ENCODE data around the gene PLCB2.

Gene PLCB2

GRCh38 chr15:40334941-40335795 lies 27.4 kb upstream of the PLCB2 start:
- H3K4me3 ChIP-seq (ENCODE audit: low read depth in 1 of 2, low read length in 1 of 2), result peak overlapping the region; percentile 51 to 58
- TF ChIP-seq, protein P1, sequence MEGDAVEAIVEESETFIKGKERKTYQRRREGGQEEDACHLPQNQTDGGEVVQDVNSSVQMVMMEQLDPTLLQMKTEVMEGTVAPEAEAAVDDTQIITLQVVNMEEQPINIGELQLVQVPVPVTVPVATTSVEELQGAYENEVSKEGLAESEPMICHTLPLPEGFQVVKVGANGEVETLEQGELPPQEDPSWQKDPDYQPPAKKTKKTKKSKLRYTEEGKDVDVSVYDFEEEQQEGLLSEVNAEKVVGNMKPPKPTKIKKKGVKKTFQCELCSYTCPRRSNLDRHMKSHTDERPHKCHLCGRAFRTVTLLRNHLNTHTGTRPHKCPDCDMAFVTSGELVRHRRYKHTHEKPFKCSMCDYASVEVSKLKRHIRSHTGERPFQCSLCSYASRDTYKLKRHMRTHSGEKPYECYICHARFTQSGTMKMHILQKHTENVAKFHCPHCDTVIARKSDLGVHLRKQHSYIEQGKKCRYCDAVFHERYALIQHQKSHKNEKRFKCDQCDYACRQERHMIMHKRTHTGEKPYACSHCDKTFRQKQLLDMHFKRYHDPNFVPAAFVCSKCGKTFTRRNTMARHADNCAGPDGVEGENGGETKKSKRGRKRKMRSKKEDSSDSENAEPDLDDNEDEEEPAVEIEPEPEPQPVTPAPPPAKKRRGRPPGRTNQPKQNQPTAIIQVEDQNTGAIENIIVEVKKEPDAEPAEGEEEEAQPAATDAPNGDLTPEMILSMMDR (IDR thresholded peaks at IDR 0.05), result no peak
- no peaks in the 10 kb centered on the region for H3K9me3 ChIP-seq
- H3K27me3 ChIP-seq, result no peaks in the 10 kb centered on the region
- peaks cover 4% of the 10 kb centered on the region for H3K36me3 ChIP-seq
- H3K4me1 ChIP-seq (ENCODE audit: control insufficient read depth in 1 of 2, insufficient read depth in 1 of 2, low read depth in 1 of 2, low read length in 1 of 2), result peaks cover 48 to 64% of the 10 kb centered on the region in 2 experiments
- H3K27ac ChIP-seq, result peak overlapping the region; percentile 98

DNA sequence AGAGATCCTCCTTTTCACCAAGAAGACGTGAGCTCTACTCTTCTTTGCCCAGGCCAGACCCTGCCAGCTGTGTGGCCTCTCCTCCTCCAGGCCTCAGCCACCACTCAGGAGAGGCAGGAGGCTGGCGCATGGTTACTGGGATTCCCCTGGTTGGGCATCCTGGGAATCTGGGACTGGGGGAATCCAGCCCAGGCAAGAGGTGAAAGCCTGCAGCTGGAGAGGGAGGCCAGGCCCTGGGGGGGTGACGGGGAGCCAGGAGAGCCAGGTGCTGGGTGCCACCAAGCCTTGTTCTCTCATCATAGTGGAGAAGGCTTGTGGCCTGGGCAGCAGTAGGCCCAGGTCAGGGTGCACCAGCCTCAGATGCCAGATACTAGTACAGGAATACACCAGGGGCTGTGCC lies 26.8 kb upstream of the PLCB2 start:
- H3K4me3 ChIP-seq (ENCODE audit: low read depth in 1 of 2, low read length in 1 of 2), result peak overlapping the region; percentile 51 to 58
- TF ChIP-seq, protein P1 (IDR thresholded peaks at IDR 0.05), result no peak
- no peaks in the 10 kb centered on the region for H3K27me3 ChIP-seq
- H3K4me1 ChIP-seq (ENCODE audit: control insufficient read depth in 1 of 2, insufficient read depth in 1 of 2, low read depth in 1 of 2, low read length in 1 of 2), result peaks cover 48 to 63% of the 10 kb centered on the region in 2 experiments
- H3K27ac ChIP-seq, result peak overlapping the region; percentile 98
- H3K36me3 ChIP-seq, result peaks cover 4% of the 10 kb centered on the region
- H3K9me3 ChIP-seq, result no peaks in the 10 kb centered on the region

DNA sequence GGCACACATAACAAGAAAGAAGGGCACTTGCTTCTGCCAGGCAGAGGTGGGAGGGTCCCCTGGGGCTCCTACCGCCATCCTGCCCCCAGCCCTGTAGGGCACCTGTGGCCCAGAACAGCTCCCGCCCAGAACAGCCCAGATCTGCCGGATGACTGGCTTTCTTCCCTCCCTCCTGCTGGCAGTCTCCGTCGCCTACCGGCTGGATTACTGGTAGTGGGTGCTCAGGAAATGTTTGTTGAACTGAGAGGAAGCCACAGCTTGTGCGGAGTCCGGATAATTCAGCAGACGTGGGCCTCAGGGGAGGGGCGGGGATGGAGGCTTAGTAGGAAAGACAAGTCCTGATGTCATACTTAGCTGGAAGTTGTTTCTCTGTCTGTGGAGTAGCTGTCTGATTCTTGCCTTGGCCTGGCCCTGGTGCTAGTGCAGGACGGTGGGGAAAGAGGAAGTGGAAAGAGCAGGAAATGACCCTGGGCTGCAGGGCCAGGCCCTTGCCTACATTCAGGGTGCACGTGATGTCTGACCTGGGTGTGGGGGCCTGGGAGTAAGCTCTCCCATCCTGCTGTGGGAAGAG lies 26.3 kb upstream of the PLCB2 start:
- H3K4me3 ChIP-seq (ENCODE audit: low read depth in 1 of 2, low read length in 1 of 2), result peak overlapping the region; percentile 51 to 58

DNA sequence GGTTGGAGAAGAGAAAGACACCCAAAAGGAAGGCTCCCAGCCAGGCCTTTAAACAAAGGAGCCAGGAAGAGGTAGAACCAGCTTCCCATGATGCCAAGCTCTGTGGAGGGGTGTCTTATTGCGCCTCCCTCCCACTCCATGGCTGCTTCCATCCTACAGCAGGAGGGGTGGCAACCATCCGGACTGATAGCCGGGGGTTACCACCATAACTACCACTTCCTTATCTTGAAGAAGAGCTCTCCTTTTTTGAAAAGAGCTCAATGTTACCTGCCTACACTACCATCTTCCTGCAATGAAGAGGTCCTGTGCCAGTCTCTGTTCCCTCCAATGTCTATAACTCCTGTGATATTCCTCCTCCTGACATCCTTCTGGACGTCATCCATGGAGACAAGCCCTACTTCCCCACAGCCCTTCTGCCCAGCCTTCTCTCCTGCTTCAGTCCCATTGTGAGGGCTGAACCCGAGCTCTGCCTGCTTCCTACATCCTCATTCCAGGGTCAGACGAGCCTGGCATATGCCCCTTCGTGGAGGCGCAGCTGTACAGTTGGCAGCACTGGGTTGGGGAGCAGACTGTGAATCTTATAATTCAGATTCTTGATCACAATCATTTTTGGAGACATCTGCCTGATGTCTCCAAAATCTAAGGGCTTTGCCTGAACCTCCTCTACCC lies 24.5 kb upstream of the PLCB2 start:
- H3K4me3 ChIP-seq (ENCODE audit: low read depth in 1 of 2, low read length in 1 of 2), result no peak overlapping the region
- H3K27ac ChIP-seq, result peak overlapping the region; percentile 98
- TF ChIP-seq, protein P1 (IDR thresholded peaks at IDR 0.05), result no peak
- peaks cover 4% of the 10 kb centered on the region for H3K36me3 ChIP-seq
- H3K27me3 ChIP-seq, result no peaks in the 10 kb centered on the region
- peaks cover 42 to 53% of the 10 kb centered on the region in 2 experiments for H3K4me1 ChIP-seq (ENCODE audit: control insufficient read depth in 1 of 2, insufficient read depth in 1 of 2, low read depth in 1 of 2, low read length in 1 of 2)
- no peaks in the 10 kb centered on the region for H3K9me3 ChIP-seq

More for the DNA sequence above, 26.3 kb upstream of the PLCB2 start:
- TF ChIP-seq, protein P1 (IDR thresholded peaks at IDR 0.05), result peak; percentile 45
- H3K9me3 ChIP-seq, result no peaks in the 10 kb centered on the region
- H3K27me3 ChIP-seq, result no peaks in the 10 kb centered on the region
- peaks cover 48 to 63% of the 10 kb centered on the region in 2 experiments for H3K4me1 ChIP-seq (ENCODE audit: control insufficient read depth in 1 of 2, insufficient read depth in 1 of 2, low read depth in 1 of 2, low read length in 1 of 2)
- H3K27ac ChIP-seq, result peak overlapping the region; percentile 98
- H3K36me3 ChIP-seq, result peaks cover 4% of the 10 kb centered on the region

GRCh38 chr15:40331637-40332036 lies 23.9 kb upstream of the PLCB2 start:
- H3K27ac ChIP-seq, result peak overlapping the region; percentile 98
- H3K27me3 ChIP-seq, result no peaks in the 10 kb centered on the region
- H3K4me1 ChIP-seq (ENCODE audit: control insufficient read depth in 1 of 2, insufficient read depth in 1 of 2, low read depth in 1 of 2, low read length in 1 of 2), result peaks cover 39 to 48% of the 10 kb centered on the region in 2 experiments
- H3K9me3 ChIP-seq, result no peaks in the 10 kb centered on the region
- peaks cover 4% of the 10 kb centered on the region for H3K36me3 ChIP-seq
- no peak overlapping the region for H3K4me3 ChIP-seq (ENCODE audit: low read depth in 1 of 2, low read length in 1 of 2)
- TF ChIP-seq, protein P1 (IDR thresholded peaks at IDR 0.05), result no peak
